Activated T-cell treated with anti-CD3 and anti-CD28 coated beads, Interleukin-2, amount 50 U/mL, for 72 hours (primary cell): ENCODE measurements around the gene ASIC3. TPM values are rescaled to one million over a fixed set of nuclear protein-coding genes. Genes with fewer than 3 reads are reported as not detected.
"Not testable (repeated sequence)": the region's sequence is repeated elsewhere in the genome, so short reads cannot be mapped to it uniquely, and the experiment has no call there.

Experiments used
- ATAC-seq, 2 donors: fragments of 150-1000 bp; cut with Tn5 transposase; replicated peaks in 1 of 2; 2 replicates each; pipeline ENCODE4 v1.10.0; 2021; ENCODE audit warnings: moderate library complexity in 2 of 2, mild to moderate bottlenecking in 1 of 2
- DNase-seq, 2 donors: peaks; one replicate each; pipeline ENCODE4 v3.0.0; 2021 to 2022; ENCODE audit warnings: mixed read lengths in 1 of 2
- H3K27ac Mint-ChIP-seq: one replicate; pipeline ENCODE4 v1.8.0; 2022; ENCODE audit warnings: mild to moderate bottlenecking, moderate library complexity, mixed read lengths
- H3K27me3 Mint-ChIP-seq: one replicate; pipeline ENCODE4 v1.8.0; 2022; ENCODE audit warnings: low read depth, mixed read lengths
- H3K36me3 Mint-ChIP-seq, 2 donors: one replicate each; pipeline ENCODE4 v1.8.0; 2022; ENCODE audit warnings: mixed read lengths in 2 of 2, mild to moderate bottlenecking in 1 of 2; ENCODE audit not compliant: insufficient read depth in 2 of 2
- H3K4me1 Mint-ChIP-seq: one replicate; pipeline ENCODE4 v1.8.0; 2022; ENCODE audit warnings: low read depth, mixed read lengths
- H3K4me3 Mint-ChIP-seq, 2 donors: one replicate each; pipeline ENCODE4 v1.8.0; 2022; ENCODE audit warnings: mild to moderate bottlenecking in 2 of 2, mixed read lengths in 2 of 2, moderate library complexity in 2 of 2
- H3K9me3 Mint-ChIP-seq, 2 donors: one replicate each; pipeline ENCODE4 v1.8.0; 2022; ENCODE audit warnings: mixed read lengths in 2 of 2
- total RNA-seq, 2 donors: library from RNA; stranded (reverse); gene quantifications; one replicate each; pipeline ENCODE4 v1.2.3, GENCODE V29; 2022

Gene ASIC3
- total RNA-seq, 2 donors from 2014 or later, result 14.4 to 15.7 TPM

GRCh38 chr7:151040616-151041375, 7.5 kb upstream of the ASIC3 start:
- Mint-ChIP-seq H3K4me1 (peaks cover 18% of the 10 kb centered on the region), H3K27me3 (no peaks in the 10 kb centered on the region), H3K9me3 (no peaks in the 10 kb centered on the region), H3K4me3 (no peak overlapping the region), H3K36me3 (peaks cover 2% of the 10 kb centered on the region in 2 donors), H3K27ac (peak overlapping the region; percentile 65)
- no peak for ATAC-seq
- DNase-seq, result no peak

- not testable (repeated sequence) for DNase-seq, H3K9me3 Mint-ChIP-seq, H3K4me3 Mint-ChIP-seq, ATAC-seq, H3K27ac Mint-ChIP-seq, H3K27me3 Mint-ChIP-seq, H3K36me3 Mint-ChIP-seq
- peaks cover 17% of the 10 kb centered on the region for H3K4me1 Mint-ChIP-seq
Measured at GRCh38 chr7:151043449-151043848, 4.9 kb upstream of the ASIC3 start.

GRCh38 chr7:151043959-151044358, 4.4 kb upstream of the ASIC3 start:
- H3K9me3 Mint-ChIP-seq, result no peaks in the 10 kb centered on the region
- H3K4me3 Mint-ChIP-seq, result no peak overlapping the region
- no peaks in the 10 kb centered on the region for H3K27me3 Mint-ChIP-seq

GRCh38 chr7:151045262-151045661, 3.1 kb upstream of the ASIC3 start:
- no peaks in the 10 kb centered on the region for H3K4me1 Mint-ChIP-seq
- no peaks in the 10 kb centered on the region for H3K27me3 Mint-ChIP-seq
- peaks cover 0 to 2% of the 10 kb centered on the region in 2 donors for H3K36me3 Mint-ChIP-seq
- no peak overlapping the region for H3K4me3 Mint-ChIP-seq
- H3K9me3 Mint-ChIP-seq, result no peaks in the 10 kb centered on the region
- no peak overlapping the region for H3K27ac Mint-ChIP-seq
- no peak for ATAC-seq
- DNase-seq, result no peak

More at GRCh38 chr7:151043959-151044358, 4.4 kb upstream of the ASIC3 start:
- no peak for DNase-seq
- Mint-ChIP-seq H3K4me1 (peaks cover 12% of the 10 kb centered on the region), H3K36me3 (peaks cover 0 to 2% of the 10 kb centered on the region in 2 donors), H3K27ac (no peak overlapping the region)
- no peak for ATAC-seq

GRCh38 chr7:151045967-151046366, 2.4 kb upstream of the ASIC3 start:
- Mint-ChIP-seq H3K27ac (no peak overlapping the region), H3K36me3 (peaks cover 0 to 2% of the 10 kb centered on the region in 2 donors), H3K9me3 (no peaks in the 10 kb centered on the region), H3K27me3 (no peaks in the 10 kb centered on the region), H3K4me1 (no peaks in the 10 kb centered on the region), H3K4me3 (no peak overlapping the region)
- ATAC-seq (no peak), DNase-seq (no peak)

GRCh38 chr7:151046603-151047573, 1.4 kb upstream of the ASIC3 start:
- H3K36me3 Mint-ChIP-seq, result peaks cover 0 to 1% of the 10 kb centered on the region in 2 donors
- no peak for DNase-seq
- no peaks in the 10 kb centered on the region for H3K27me3 Mint-ChIP-seq
- H3K4me1 Mint-ChIP-seq, result no peaks in the 10 kb centered on the region
- H3K9me3 Mint-ChIP-seq, result no peaks in the 10 kb centered on the region
- ATAC-seq, result no peak
- H3K4me3 Mint-ChIP-seq, result no peak overlapping the region
- H3K27ac Mint-ChIP-seq, result no peak overlapping the region

GRCh38 chr7:151048911-151049463, 656 bp downstream of the ASIC3 start:
- Mint-ChIP-seq H3K27me3 (no peaks in the 10 kb centered on the region), H3K36me3 (no peaks in the 10 kb centered on the region), H3K9me3 (no peaks in the 10 kb centered on the region)

GRCh38 chr7:151051108-151051507, 2.8 kb downstream of the ASIC3 start:
- Mint-ChIP-seq H3K27me3 (no peaks in the 10 kb centered on the region), H3K4me1 (peaks cover 4% of the 10 kb centered on the region), H3K4me3 (no peak overlapping the region), H3K9me3 (no peaks in the 10 kb centered on the region), H3K27ac (no peak overlapping the region), H3K36me3 (no peaks in the 10 kb centered on the region)
- peak; percentile 55 to 57 for DNase-seq
- ATAC-seq, result peak; percentile 68 to 69

More at GRCh38 chr7:151048911-151049463, 656 bp downstream of the ASIC3 start:
- peaks cover 4% of the 10 kb centered on the region for H3K4me1 Mint-ChIP-seq
- DNase-seq (no peak), ATAC-seq (no peak)
- no peak overlapping the region for H3K4me3 Mint-ChIP-seq
- no peak overlapping the region for H3K27ac Mint-ChIP-seq

- DNase-seq (no peak), ATAC-seq (no peak)
- Mint-ChIP-seq H3K4me1 (peaks cover 18% of the 10 kb centered on the region), H3K27me3 (no peaks in the 10 kb centered on the region), H3K36me3 (no peaks in the 10 kb centered on the region), H3K4me3 (no peak overlapping the region), H3K9me3 (no peaks in the 10 kb centered on the region), H3K27ac (no peak overlapping the region)
Measured at GRCh38 chr7:151053096-151053495, 4.8 kb downstream of the ASIC3 start.

- H3K4me1 Mint-ChIP-seq, result peaks cover 24% of the 10 kb centered on the region
- ATAC-seq (no peak), DNase-seq (no peak)
- peaks cover 0 to 1% of the 10 kb centered on the region in 2 donors for H3K36me3 Mint-ChIP-seq
- no peaks in the 10 kb centered on the region for H3K9me3 Mint-ChIP-seq
- no peak overlapping the region for H3K27ac Mint-ChIP-seq
- no peak overlapping the region for H3K4me3 Mint-ChIP-seq
- H3K27me3 Mint-ChIP-seq, result no peaks in the 10 kb centered on the region
Measured at GRCh38 chr7:151053751-151054150, 5.4 kb downstream of the ASIC3 start.

GRCh38 chr7:151056283-151056665, 7.9 kb downstream of the ASIC3 start:
- DNase-seq (no peak), ATAC-seq (no peak)
- Mint-ChIP-seq H3K4me3 (peak overlapping the region; percentile 98), H3K4me1 (peaks cover 38% of the 10 kb centered on the region), H3K27ac (no peak overlapping the region), H3K36me3 (peaks cover 0 to 2% of the 10 kb centered on the region in 2 donors), H3K9me3 (no peaks in the 10 kb centered on the region), H3K27me3 (no peaks in the 10 kb centered on the region)

- H3K36me3 Mint-ChIP-seq, result peaks cover 0 to 2% of the 10 kb centered on the region in 2 donors
- H3K27ac Mint-ChIP-seq, result no peak overlapping the region
Measured at GRCh38 chr7:151056666-151057505, 8.6 kb downstream of the ASIC3 start.

More at GRCh38 chr7:151056666-151057505, 8.6 kb downstream of the ASIC3 start:
- DNase-seq (no peak), ATAC-seq (no peak)
- H3K9me3 Mint-ChIP-seq, result no peaks in the 10 kb centered on the region
- H3K4me3 Mint-ChIP-seq, result peak overlapping the region; percentile 98
- H3K27me3 Mint-ChIP-seq, result no peaks in the 10 kb centered on the region
- peaks cover 44% of the 10 kb centered on the region for H3K4me1 Mint-ChIP-seq
